Skin epidermis (tissue), 12 donors: ENCODE data around the gene TESK2.

ENCODE experiments used
- H3K27ac ChIP-seq, 21 experiments: fragments of 200-600 bp; sonication (generic) in 11 of 21; one replicate each; pipeline ENCODE4 v1.5.0; 2020; ENCODE audit warnings: mild to moderate bottlenecking in 3 of 21, inconsistent platforms in 2 of 21, moderate library complexity in 2 of 21
- H3K4me3 ChIP-seq, 7 experiments: fragments of 200-600 bp; sonication (generic) in 2 of 7; one replicate each; pipeline ENCODE4 v1.5.0; 2020; ENCODE audit warnings: inconsistent platforms in 2 of 7, mild to moderate bottlenecking in 2 of 7, moderate library complexity in 1 of 7

Gene TESK2

DNA sequence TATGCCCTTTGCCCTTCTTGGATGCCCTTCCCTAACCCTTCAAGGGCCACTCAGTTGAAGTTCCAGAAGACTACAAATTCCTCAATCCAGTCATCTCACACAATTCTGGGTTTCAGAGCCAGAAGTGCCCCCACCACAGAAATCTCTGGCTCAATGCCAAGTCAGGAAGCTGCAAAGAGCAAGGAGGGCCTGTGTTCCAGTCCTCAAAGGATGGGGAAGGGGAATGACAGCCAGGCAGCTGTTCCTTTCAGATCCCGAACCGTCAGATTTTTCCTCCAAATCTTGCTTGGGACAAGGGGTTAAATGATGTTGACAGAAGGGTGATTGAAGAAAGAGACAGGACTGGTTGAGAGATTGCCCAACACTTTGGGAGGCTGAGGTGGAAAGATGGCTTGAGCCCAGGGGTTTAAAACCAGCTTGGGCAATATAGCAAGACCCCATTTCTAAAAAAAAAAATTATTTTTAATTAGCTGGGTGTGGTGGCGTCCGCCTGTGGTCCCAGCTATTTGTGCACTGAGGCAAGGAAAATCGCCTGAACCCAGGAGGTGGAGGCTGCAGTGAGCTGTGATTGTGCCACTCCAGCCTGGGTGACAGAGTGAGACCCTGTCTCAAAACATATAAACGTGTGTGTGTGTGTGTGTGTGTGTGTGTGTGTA is 165.0 kb downstream of the TESK2 start:
- Histone ChIP-seq H3K4me3 (peak overlapping the region in 6 of 7 experiments; percentile 36 to 53 (median 46)), H3K27ac (peak overlapping the region in 2 of 21 experiments; percentile 2 to 66)

DNA sequence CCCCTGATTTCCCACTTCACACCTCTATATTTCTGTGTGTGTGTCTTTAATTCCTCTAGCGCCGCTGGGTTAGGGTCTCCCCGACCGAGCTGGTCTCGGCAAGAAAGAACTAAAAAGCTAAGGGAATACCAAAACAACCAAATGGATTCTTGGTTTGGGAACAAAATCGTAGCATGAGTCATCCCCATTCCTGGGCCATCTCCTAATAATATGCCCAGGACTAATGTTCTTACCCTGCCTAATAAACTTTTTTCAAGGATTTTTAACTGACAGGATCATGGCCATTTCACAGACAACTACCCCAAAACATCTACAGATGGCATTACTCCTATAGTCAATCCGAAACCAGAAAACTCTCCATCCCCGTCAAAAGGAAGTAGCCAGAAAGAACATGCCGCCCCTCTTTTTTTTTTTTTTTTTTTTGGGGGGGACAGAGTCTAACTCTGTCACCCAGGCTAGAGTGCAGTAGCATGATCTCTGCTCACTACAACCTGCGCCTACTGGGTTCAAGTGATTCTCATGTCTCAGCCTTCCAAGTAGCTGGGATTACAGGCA is 168.4 kb downstream of the TESK2 start:
- no peak overlapping the region for H3K4me3 ChIP-seq
- H3K27ac ChIP-seq = no peak overlapping the region

DNA sequence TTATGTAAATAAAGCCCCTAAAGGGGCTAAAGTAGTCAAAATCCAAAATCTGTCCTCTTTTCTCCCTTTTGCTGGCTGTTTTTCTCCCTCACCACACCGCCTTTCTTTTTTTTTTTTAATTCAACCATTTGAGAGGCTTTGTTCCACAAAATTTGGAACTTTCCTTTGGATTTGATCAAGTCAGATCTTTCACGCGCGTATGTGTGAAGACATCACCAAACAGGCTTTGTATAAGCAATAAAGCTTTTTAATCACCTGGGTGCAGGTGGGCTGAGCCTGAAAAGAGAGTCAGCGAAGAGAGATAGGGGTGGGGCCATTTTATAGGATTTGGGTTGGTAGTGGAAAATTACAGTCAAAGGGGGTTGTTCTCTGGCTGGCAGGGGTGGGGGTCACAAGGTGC is 169.5 kb downstream of the TESK2 start:
- no peak overlapping the region for H3K27ac ChIP-seq

DNA sequence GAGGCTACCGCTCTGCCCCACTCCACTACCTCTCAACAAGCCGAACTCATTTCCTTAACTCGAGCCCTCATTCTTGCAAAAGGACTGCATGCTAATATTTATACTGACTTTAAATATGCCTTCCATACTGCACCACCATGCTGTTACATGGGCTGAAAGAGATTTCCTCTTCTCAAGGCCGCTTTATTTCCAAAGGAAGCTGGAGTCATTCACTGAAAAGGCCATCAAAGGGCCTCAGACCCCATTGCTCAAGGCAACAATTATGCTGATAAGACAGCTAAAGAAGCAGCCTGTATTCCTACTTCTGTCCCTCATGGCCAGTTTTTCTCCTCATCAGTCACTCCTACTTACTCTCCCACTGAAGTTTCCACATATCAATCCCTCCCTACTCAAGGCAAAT is 171.2 kb downstream of the TESK2 start:
- no peak overlapping the region for H3K4me3 ChIP-seq
- H3K27ac ChIP-seq = no peak overlapping the region

More for the DNA sequence above, 169.5 kb downstream of the TESK2 start:
- no peak overlapping the region for H3K4me3 ChIP-seq

DNA sequence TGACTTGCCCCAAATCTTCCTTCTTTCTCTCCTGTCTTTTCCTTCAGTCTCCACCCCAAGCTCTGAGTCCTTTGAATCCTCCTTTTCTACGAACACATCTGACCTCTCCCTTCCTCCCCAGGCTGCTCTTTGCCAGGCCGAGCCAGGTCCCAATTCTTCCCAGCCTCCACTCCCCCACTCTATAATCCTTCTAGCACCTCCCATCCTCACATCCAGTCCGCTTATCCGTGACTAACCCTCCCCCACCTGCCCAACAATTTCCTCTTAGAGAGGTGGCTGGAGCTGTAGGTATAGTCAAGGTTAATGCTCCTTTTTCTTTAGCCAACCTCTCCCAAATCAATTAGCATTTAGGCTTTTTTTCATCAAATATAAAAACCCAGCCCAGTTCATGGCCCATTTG is 173.8 kb downstream of the TESK2 start:
- Histone ChIP-seq H3K4me3 (no peak overlapping the region), H3K27ac (no peak overlapping the region)

DNA sequence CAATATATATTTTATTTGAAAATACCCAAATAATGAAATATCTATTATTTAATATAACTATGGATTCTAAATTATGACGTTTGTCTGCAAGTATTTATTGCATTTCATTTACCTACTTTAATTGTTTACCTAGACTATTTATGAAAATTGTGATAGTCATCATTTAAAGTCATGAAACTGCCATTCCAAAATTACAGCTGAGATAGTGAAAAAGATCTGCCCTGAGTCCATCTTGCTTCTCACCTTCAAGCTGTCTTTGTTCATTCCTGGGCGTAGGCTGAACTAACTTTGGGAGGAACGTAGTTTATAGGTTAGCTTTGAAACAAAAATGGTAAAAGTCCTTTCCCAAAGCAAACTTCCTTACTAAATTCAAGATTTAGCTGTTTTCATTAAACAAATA is 176.7 kb downstream of the TESK2 start:
- no peak overlapping the region for H3K27ac ChIP-seq

DNA sequence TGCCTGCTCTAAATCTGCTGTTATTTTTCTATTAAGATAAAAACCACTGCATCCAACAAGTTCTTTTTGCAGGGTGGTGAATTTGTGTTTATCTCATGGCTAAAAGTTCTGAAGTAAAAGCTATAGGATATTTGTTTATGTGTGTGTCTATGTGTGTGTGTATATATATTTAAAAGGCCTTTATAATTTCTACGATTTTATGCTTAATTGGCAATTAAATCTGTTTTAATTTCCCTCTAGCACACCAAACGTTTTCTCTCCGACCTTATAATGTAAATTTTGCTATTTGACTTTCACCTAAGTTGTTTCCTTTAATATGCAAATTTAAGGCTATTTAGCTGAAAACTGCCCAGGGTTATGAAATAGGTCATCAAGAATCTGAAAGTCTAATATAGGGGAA is 184.1 kb downstream of the TESK2 start:
- no peak overlapping the region for H3K4me3 ChIP-seq
- no peak overlapping the region for H3K27ac ChIP-seq

More for the DNA sequence above, 176.7 kb downstream of the TESK2 start:
- no peak overlapping the region for H3K4me3 ChIP-seq

DNA sequence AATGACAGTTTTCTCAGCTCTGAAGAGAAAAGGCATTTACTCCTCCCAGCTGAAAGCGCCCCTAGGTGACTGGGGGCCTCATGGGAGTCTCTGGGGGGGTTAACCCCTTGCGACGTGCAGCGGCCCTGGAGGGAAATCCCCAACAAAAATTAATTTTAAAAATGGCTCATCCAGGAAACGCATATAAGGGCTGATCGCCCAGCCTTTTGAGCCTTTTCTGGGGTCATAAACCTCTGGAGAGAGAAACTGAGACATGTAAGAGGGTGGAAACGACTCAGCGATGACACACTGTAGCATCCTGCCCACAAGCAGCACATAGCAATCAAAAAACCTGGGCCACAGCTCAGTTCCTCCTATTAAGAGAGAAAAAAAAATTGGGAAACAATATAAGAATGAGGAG is 184.6 kb downstream of the TESK2 start:
- no peak overlapping the region for H3K4me3 ChIP-seq
- no peak overlapping the region for H3K27ac ChIP-seq

DNA sequence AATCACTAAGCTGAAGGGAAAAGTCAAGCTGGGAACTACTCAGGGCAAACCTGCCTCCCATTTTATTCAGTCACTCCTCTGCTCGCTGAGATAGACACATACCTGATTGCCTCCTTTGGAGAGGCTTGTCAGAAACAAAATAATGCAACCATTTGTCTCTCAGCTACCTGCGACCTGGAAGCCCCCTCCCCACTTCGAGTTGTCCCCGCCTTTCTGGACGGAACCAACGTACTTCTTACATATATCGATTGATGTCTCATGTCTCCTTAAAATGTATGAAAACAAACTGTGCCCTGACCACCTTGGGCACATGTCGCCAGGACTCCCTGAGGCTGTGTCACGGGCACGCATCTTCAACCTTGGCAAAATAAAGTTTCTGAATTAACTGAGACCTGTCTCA is 185.7 kb downstream of the TESK2 start:
- Histone ChIP-seq H3K4me3 (no peak overlapping the region), H3K27ac (no peak overlapping the region)

DNA sequence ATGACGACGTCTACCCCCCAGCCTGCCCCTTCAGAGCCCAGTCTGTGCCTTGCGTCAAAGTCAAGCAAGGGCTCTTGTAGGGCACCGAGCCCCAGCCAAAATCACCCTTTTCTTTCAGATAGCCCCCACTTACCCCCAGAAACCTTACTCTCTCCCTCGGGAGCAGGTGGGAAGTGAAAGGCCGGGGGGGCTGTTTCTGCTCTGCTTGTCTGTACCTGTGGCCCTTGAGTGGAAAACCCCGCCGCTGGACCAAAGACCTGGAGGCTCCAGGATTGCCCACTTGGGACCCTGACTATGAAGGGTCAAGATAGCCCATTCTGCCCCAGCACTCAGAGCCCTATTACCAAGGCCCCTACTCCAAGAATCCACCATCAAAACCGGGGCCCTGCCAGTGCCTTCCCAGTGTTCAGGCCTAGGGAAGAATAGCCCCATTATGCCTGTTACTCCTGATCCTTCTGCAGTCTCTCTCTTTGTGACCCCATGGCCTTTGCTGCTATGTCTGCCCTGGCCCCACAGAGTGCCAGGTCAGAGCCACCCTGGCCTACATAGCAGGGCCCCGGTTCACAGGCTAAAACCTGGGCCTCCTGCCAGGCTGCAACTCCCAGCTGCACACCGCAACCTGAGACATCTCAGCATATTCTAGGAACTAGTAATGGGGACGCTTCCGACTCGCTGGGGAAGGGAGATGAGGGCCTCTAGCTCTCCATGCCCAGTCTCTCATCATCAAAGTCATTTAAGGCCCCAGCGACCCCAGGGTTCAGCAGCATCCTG is 186.5 kb downstream of the TESK2 start:
- peak overlapping the region; percentile 49 to 65 (median 63) for H3K4me3 ChIP-seq
- H3K27ac ChIP-seq = peak overlapping the region; percentile 23 to 94 (median 89)

DNA sequence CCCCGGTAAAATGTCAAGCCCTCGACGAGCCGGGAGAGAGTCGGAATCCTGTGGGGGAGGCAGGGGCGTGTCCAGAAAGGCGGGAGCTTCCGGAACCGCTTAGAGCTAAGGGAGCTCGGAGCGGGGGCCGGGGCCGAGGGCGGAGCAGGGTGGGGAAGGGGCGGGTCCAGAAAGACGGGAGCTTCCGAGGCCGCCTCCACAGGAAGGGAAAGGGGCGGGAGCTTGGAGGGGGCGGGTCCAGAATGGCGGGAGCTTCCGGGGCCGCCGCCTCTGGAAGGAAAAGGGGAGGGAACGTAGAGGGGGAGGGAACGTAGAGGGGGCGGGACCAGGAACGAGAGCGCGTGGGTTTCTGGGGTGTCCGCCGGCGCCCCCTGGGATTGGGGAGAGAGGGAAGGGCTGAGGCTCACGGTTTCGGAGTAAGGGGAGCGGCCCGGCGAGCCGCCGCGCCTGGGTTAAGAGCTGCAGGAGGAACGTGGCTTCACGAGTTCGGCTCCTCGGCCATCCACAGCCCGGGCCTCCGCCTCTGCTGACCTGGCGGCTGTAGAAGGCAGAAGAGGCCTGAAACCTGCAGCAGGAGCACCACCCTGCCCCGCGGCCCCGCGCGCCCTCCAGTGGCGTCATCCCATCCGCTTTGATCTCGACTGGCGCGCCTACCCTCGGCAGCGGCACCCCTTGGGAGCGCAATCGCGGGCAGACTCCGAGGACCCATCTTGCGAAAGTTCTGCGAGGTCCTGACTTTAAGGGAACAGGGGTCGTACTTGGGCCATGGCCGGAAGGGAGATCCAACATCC is 187.2 kb downstream of the TESK2 start:
- H3K4me3 ChIP-seq = peak overlapping the region; percentile 49 to 65 (median 63)
- peak overlapping the region; percentile 23 to 94 (median 89) for H3K27ac ChIP-seq

DNA sequence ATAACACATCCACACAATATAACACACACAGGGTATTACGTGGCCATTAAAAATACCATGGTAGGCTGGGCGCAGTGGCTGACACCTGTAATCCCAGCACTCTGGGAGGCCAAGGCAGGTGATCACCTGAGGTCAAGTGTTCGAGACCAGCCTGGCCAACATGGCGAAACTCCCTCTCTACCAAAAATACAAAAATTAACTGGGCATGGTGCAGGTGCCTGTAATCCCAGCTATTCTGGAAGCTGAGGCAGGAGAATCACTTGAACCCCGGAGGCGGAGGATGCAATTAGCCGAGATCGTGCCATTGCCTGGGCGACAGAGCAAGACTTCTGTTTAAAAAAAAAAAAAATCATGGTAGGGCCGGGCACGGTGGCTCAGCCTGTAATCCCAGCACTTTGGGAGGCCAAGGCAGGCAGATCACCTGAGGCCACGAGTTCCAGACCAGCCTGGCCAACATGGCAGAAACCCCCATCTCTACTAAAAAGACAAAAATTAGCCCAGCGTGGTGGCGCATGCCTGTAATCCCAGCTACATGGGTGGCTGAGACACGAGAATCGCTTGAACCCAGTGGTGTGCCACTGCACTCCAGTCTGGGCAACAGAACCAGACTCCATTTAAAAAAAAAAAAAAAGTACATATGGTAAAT is 188.3 kb downstream of the TESK2 start:
- H3K4me3 ChIP-seq = peak overlapping the region; percentile 49 to 65 (median 63)
- H3K27ac ChIP-seq = peak overlapping the region in 20 of 21 experiments; percentile 75 to 93 (median 86)

DNA sequence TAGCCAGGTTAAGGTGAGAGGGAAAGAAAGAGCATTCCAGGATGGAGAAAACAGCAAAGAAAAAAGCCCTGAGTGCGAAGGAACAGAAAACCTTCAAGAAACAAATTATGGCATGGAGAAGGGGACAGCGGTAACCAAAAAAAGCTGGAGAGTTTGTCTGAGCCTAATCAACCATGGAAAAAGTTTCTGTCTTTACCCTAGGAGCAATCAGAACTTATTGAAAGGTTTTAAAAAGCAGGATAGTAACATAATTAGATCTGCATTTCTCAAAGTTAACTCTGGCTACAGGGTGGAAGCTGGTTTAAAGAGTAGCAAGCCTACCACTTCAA is 190.3 kb downstream of the TESK2 start:
- no peak overlapping the region for H3K4me3 ChIP-seq

DNA sequence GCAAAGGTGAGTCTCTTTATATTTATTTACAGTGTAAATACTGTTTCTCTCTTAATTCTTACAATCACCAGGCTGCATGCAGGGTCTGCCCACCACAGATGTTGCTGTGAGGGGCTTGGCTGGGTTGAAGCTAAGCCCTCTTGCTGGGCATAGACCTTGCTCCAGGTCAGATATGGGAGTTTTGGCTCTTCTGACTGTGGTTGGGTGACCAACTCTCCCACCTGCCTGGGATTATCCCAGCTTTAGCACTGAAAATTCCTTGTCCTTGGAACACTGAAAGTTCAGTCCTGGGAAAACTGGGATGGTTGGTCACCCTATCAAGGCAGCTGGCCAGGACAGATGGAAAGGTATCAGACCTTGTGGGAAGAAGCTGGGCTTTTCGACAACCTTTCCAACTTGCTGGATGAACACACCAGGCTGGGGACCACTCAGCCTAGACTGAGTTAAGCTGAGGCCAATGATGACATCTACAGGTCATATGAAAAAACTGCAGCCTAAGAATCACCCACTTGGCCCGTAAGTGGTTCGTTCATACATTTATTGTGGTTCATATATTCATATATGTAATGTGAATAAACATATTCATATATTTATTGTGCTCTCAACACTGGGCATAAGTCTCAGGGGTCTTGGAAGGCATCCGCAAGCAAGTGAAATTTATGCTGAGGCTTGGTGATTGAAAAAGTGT is 190.8 kb downstream of the TESK2 start:
- Histone ChIP-seq H3K4me3 (no peak overlapping the region), H3K27ac (no peak overlapping the region)

More for the DNA sequence above, 190.3 kb downstream of the TESK2 start:
- no peak overlapping the region for H3K27ac ChIP-seq

DNA sequence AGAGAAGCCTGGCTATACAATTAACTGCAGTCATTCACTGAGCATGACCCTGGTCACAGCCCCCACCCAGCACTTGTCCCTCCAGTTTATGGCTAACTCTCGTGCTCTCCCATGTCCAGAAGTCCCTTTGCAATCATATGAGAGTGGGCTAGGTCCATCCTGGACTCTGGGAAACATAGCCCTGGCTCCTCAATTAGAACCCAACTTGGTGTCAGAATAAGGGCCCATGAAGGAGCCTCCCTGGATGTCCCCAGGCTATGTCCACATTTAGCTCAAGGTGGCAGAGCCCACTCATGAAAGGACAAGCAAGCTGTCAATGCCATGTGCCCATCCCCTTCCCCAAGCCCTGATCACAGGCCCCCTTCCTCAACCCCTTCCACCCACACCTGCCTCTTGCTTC is 191.7 kb downstream of the TESK2 start:
- Histone ChIP-seq H3K27ac (no peak overlapping the region), H3K4me3 (no peak overlapping the region)

DNA sequence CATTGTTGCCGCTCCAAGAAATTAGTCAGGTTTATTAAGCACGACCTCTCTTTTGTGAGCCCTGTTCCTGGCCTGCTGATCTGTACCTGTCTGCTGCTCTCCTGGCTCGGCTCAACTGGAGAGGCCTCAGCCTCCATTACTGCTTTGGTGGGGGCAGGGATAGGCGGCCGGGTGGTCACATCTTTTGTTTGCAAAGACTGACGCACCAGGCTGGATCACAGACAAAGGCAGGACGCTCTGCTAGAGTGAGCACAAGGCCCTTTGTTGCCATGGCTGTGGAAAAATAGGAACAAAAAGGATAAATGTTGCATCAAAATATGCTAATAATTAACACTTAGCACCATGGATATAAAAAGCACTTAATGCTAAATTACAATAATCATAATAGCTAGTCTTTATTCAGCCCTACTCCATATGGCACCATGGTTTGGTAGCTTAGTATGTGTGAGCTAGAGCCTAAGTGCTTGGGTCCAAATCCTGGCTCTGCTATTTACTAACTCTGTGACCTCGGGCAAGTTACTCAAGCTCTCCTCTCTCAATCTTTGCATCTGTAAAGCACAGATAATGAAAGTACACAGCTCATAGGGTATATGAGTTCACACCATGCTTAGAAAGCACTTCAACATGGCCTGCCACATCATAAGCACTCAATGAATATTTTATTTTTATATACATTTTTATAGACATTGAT is 193.2 kb downstream of the TESK2 start:
- H3K27ac ChIP-seq = peak overlapping the region in 1 of 21 experiments; percentile 3
- H3K4me3 ChIP-seq = no peak overlapping the region
